Fibroblast of lung (primary cell): Measurements from ENCODE around the gene HIKESHI.

Experiments
- EZH2 ChIP-seq: IDR thresholded peaks from 2 replicates; pipeline ENCODE4 v1.5.1; 2012; ENCODE audit warnings: low read length, control low read depth, mild to moderate bottlenecking; ENCODE audit errors: missing control alignments
- TF ChIP-seq, protein P1 (sequence below), 2 donors: IDR thresholded peaks in 1 of 2; conservative IDR thresholded peaks in 1 of 2; 1 replicate in 1 of 2; 2 replicates in 1 of 2; pipeline ENCODE4 v1.5.1; 2011 to 2012; ENCODE audit warnings: low read length in 2 of 2, control low read depth in 1 of 2, inconsistent platforms in 1 of 2, low read depth in 1 of 2, mild to moderate bottlenecking in 1 of 2

DNA sequence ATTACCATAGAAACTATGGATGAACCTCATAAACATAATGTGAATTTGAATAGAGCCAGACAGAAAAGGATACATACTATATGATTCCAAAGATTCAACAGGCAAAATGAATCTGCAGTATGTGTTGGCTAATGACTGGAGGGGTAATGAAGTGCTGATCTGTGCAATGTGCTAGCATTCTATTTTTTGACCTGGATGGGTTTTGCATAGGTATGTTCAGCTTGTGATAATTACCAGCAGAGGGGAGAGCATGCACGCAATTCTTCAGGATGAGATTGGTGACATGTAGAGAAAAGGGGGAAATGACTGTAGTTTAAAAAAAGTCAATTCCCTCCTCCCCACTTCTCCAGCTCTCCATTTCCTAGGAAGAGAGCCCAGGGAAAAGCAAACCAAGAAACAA lies 72.0 kb downstream of the HIKESHI start:
- TF ChIP-seq, protein P1, sequence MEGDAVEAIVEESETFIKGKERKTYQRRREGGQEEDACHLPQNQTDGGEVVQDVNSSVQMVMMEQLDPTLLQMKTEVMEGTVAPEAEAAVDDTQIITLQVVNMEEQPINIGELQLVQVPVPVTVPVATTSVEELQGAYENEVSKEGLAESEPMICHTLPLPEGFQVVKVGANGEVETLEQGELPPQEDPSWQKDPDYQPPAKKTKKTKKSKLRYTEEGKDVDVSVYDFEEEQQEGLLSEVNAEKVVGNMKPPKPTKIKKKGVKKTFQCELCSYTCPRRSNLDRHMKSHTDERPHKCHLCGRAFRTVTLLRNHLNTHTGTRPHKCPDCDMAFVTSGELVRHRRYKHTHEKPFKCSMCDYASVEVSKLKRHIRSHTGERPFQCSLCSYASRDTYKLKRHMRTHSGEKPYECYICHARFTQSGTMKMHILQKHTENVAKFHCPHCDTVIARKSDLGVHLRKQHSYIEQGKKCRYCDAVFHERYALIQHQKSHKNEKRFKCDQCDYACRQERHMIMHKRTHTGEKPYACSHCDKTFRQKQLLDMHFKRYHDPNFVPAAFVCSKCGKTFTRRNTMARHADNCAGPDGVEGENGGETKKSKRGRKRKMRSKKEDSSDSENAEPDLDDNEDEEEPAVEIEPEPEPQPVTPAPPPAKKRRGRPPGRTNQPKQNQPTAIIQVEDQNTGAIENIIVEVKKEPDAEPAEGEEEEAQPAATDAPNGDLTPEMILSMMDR (conservative IDR thresholded peaks at IDR 0.05 in 1 of 2, IDR thresholded peaks at IDR 0.05 in 1 of 2; ENCODE audit: low read depth in 1 of 2, low read length in 2 of 2): no peak
- TF ChIP-seq EZH2: no peak
